ENCODE data around the gene MVP. TPM values are rescaled to one million over a fixed set of nuclear protein-coding genes. Genes with fewer than 3 reads are reported as not detected.
"Not testable (repeated sequence)": the region's sequence is repeated elsewhere in the genome, so short reads cannot be mapped to it uniquely, and the experiment has no call there.

Gene MVP
- total RNA-seq, 1 donor, result 273 TPM

DNA sequence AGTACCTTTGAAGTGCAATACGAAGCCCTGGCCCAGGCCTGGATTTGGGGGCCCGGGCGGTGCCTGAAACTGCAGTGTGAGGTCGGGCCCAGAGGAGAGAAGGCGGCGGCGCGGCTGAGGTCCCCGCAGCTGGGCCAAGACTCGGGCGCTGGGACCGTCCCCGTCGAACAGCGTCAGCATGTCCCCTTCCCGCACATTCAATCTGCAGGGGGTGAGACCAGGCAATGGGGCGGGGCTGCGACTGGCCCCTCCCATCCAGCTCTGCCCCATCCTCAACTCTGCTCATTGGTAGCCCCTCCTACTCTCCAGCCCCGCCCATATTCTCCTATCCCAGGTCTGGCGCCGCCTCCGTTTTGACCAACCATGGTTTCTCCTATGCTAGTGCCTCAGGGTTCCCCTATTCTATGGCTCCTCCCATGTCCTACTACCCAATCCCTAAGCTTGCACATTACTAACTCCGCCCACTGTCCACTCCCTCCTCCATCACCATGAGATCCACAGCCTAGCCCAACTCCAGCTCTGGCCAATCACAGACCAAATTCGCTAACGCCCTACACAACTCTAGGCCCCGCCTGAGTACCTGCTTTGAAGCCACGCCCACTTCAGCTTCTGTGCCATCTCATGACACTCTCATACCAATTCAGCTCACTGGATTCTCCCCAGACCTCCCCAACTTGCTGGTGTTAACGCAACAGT lies 57.2 kb downstream of the MVP start:
- DNase-seq (ENCODE audit: insufficient read length, low spot score, missing footprints), result peak; percentile 81
- Histone ChIP-seq H3K4me1 (ENCODE audit: insufficient read depth, low read length) (no peaks in the 10 kb centered on the region), H4K20me1 (ENCODE audit: insufficient read depth, low read length) (no peaks in the 10 kb centered on the region), H2AFZ (ENCODE audit: low read length) (no peak overlapping the region), H3K79me2 (ENCODE audit: insufficient read depth, low read length) (no peaks in the 10 kb centered on the region), H3K36me3 (ENCODE audit: insufficient read depth, low read length) (no peaks in the 10 kb centered on the region), H3K4me2 (ENCODE audit: insufficient read depth, low read length) (peak overlapping the region; percentile 67), H3K27me3 (ENCODE audit: insufficient read depth, low read length) (peaks cover 28% of the 10 kb centered on the region), H3K4me3 (ENCODE audit: insufficient read depth, low read length) (no peak overlapping the region), H3K27ac (ENCODE audit: low read depth, low read length) (no peak overlapping the region), H3K9me3 (ENCODE audit: low read depth, low read length) (no peaks in the 10 kb centered on the region)
- TF ChIP-seq, protein P1, sequence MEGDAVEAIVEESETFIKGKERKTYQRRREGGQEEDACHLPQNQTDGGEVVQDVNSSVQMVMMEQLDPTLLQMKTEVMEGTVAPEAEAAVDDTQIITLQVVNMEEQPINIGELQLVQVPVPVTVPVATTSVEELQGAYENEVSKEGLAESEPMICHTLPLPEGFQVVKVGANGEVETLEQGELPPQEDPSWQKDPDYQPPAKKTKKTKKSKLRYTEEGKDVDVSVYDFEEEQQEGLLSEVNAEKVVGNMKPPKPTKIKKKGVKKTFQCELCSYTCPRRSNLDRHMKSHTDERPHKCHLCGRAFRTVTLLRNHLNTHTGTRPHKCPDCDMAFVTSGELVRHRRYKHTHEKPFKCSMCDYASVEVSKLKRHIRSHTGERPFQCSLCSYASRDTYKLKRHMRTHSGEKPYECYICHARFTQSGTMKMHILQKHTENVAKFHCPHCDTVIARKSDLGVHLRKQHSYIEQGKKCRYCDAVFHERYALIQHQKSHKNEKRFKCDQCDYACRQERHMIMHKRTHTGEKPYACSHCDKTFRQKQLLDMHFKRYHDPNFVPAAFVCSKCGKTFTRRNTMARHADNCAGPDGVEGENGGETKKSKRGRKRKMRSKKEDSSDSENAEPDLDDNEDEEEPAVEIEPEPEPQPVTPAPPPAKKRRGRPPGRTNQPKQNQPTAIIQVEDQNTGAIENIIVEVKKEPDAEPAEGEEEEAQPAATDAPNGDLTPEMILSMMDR (IDR thresholded peaks at IDR 0.05; ENCODE audit: extremely low read depth, low read depth, low read length), result no peak

DNA sequence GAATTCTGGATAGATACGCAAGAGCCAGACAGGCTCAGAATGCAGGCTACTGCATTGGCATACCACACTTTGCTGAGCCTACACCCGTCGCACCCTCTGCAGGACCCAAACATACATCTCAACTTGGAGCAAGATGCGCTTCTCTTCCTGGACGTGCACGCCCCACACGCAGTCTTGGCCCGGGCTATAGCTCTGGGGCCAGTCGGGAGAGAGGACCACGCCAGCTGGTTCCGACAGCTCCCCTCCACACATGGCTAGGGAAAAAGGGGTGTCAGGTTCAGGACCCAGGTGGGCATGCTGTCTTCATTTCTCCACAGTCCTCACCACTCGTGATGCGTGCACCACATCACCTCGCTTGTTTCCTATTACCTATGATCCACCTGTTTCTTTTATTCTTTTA lies 57.9 kb downstream of the MVP start:
- Histone ChIP-seq H3K36me3 (ENCODE audit: insufficient read depth, low read length) (no peaks in the 10 kb centered on the region), H3K79me2 (ENCODE audit: insufficient read depth, low read length) (no peaks in the 10 kb centered on the region), H2AFZ (ENCODE audit: low read length) (no peak overlapping the region), H3K27me3 (ENCODE audit: insufficient read depth, low read length) (peaks cover 28% of the 10 kb centered on the region), H3K4me3 (ENCODE audit: insufficient read depth, low read length) (no peak overlapping the region), H4K20me1 (ENCODE audit: insufficient read depth, low read length) (no peaks in the 10 kb centered on the region), H3K9me3 (ENCODE audit: low read depth, low read length) (no peaks in the 10 kb centered on the region), H3K4me1 (ENCODE audit: insufficient read depth, low read length) (no peaks in the 10 kb centered on the region), H3K4me2 (ENCODE audit: insufficient read depth, low read length) (no peak overlapping the region), H3K27ac (ENCODE audit: low read depth, low read length) (no peak overlapping the region)
- peak; percentile 83 for DNase-seq (ENCODE audit: insufficient read length, low spot score, missing footprints)
- TF ChIP-seq, protein P1 (IDR thresholded peaks at IDR 0.05; ENCODE audit: extremely low read depth, low read depth, low read length), result no peak

DNA sequence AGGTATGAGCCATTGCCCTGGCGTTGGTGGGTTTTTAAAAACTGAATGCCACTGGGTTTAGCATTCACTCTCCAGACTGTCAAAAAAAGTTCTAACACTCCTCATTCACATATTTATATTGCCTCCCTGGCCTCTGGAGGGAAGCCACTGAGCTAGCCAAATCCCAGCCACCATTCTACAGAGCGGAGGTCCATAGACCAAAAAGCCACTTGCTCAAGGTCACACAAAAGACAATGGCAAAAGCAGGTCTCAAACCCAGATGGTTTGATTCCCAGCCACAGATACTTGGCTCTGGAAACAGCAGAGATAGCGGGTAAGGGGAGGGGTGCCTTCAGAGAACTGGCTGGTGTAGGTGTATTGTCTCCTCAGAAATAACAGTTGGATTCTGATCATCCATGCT lies 60.8 kb downstream of the MVP start:
- Histone ChIP-seq H3K27me3 (ENCODE audit: insufficient read depth, low read length) (peaks cover 18% of the 10 kb centered on the region), H4K20me1 (ENCODE audit: insufficient read depth, low read length) (no peaks in the 10 kb centered on the region), H3K27ac (ENCODE audit: low read depth, low read length) (no peak overlapping the region), H3K9me3 (ENCODE audit: low read depth, low read length) (no peaks in the 10 kb centered on the region), H3K4me3 (ENCODE audit: insufficient read depth, low read length) (no peak overlapping the region), H3K79me2 (ENCODE audit: insufficient read depth, low read length) (no peaks in the 10 kb centered on the region), H3K36me3 (ENCODE audit: insufficient read depth, low read length) (no peaks in the 10 kb centered on the region), H3K4me1 (ENCODE audit: insufficient read depth, low read length) (no peaks in the 10 kb centered on the region), H3K4me2 (ENCODE audit: insufficient read depth, low read length) (no peak overlapping the region), H2AFZ (ENCODE audit: low read length) (no peak overlapping the region)
- TF ChIP-seq, protein P1 (IDR thresholded peaks at IDR 0.05; ENCODE audit: extremely low read depth, low read depth, low read length), result no peak
- DNase-seq (ENCODE audit: insufficient read length, low spot score, missing footprints), result peak; percentile 36

DNA sequence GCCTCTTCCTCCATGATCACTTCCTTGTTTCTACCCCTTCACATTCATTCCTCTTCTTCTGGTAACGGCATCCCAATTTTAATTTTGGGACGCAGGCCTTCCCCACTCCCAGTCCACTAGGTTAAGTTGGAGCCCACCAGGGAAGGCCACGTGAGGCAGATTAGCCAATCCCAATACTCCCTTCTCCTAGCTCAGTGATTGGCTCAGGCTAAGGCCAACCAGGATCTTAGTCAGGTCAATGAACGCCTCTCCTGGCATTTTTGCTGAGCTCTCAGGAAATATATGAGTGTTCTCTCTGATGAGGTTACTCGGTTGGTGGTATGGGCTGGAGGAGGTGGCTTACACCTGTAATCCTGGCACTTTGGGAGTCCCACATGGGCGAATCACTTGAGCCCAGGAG lies 63.7 kb downstream of the MVP start:
- Histone ChIP-seq H3K4me3 (ENCODE audit: insufficient read depth, low read length) (no peak overlapping the region), H3K4me2 (ENCODE audit: insufficient read depth, low read length) (no peak overlapping the region), H2AFZ (ENCODE audit: low read length) (no peak overlapping the region), H3K27ac (ENCODE audit: low read depth, low read length) (no peak overlapping the region), H4K20me1 (ENCODE audit: insufficient read depth, low read length) (no peaks in the 10 kb centered on the region), H3K36me3 (ENCODE audit: insufficient read depth, low read length) (no peaks in the 10 kb centered on the region), H3K9me3 (ENCODE audit: low read depth, low read length) (no peaks in the 10 kb centered on the region), H3K27me3 (ENCODE audit: insufficient read depth, low read length) (no peaks in the 10 kb centered on the region), H3K79me2 (ENCODE audit: insufficient read depth, low read length) (no peaks in the 10 kb centered on the region), H3K4me1 (ENCODE audit: insufficient read depth, low read length) (no peaks in the 10 kb centered on the region)
- DNase-seq (ENCODE audit: insufficient read length, low spot score, missing footprints), result peak; percentile 32
- TF ChIP-seq, protein P1 (IDR thresholded peaks at IDR 0.05; ENCODE audit: extremely low read depth, low read depth, low read length), result no peak

DNA sequence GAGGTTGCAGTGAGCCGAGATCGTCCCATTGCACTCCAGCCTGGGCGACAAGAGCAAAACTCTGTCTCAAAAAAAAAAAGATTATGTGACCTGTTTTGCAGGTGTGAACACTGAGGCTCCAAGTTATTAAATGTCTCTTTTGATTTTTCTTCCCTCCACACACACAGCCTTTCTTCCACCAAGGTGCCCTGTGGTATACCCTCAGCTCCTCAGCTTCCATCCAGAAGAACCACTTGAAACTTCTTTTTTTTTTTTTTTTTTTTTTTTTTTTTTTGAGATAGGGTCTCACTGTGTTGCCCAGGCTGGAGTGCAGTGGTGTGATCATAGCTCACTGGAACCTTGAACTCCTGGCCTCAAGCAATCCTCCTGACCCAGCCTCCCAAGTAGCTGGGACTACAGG lies 69.1 kb downstream of the MVP start:
- not testable (repeated sequence) for H4K20me1 ChIP-seq (ENCODE audit: insufficient read depth, low read length)

More for the DNA sequence above, 69.1 kb downstream of the MVP start:
- H3K9me3 ChIP-seq (ENCODE audit: low read depth, low read length); H3K79me2 ChIP-seq (ENCODE audit: insufficient read depth, low read length); H3K4me3 ChIP-seq (ENCODE audit: insufficient read depth, low read length); H3K36me3 ChIP-seq (ENCODE audit: insufficient read depth, low read length); H2AFZ ChIP-seq (ENCODE audit: low read length); H3K4me2 ChIP-seq (ENCODE audit: insufficient read depth, low read length); H3K27me3 ChIP-seq (ENCODE audit: insufficient read depth, low read length); DNase-seq (ENCODE audit: insufficient read length, low spot score, missing footprints); H3K27ac ChIP-seq (ENCODE audit: low read depth, low read length); H3K4me1 ChIP-seq (ENCODE audit: insufficient read depth, low read length): not testable (repeated sequence)
